ENCODE results near the gene CNTN4.

Gene CNTN4

GRCh38 chr3:2266606-2267005, 167.9 kb downstream of the CNTN4 start:
- H3K27me3 ChIP-seq (ENCODE audit: control insufficient read depth in 3 of 3, insufficient read depth in 3 of 3, low read depth in 1 of 3, low read length in 3 of 3), result no peaks in the 10 kb centered on the region
- no peak overlapping the region for H3K4me2 ChIP-seq (ENCODE audit: insufficient read depth, low read length, poor library complexity, severe bottlenecking)
- H3K4ac ChIP-seq (ENCODE audit: low read length), result no peak overlapping the region
- H3K18ac ChIP-seq (ENCODE audit: low read length), result no peak overlapping the region
- no peak overlapping the region for H2AFZ ChIP-seq (ENCODE audit: low read length)
- H3K9ac ChIP-seq (ENCODE audit: low read depth, low read length, poor library complexity), result no peak overlapping the region
- no peak overlapping the region for H3K27ac ChIP-seq (replicated peaks; ENCODE audit: low read length)
- H3K14ac ChIP-seq (ENCODE audit: low read length), result no peak overlapping the region
- H3K36me3 ChIP-seq (replicated peaks in 1 of 2; ENCODE audit: control insufficient read depth in 2 of 2, insufficient read depth in 2 of 2, low read length in 2 of 2), result no peaks in the 10 kb centered on the region
- H3K79me1 ChIP-seq (ENCODE audit: low read depth, low read length), result no peaks in the 10 kb centered on the region
- no peak overlapping the region for H3K4me3 ChIP-seq (ENCODE audit: low read length in 2 of 2)
- H3K4me1 ChIP-seq (ENCODE audit: control insufficient read depth in 2 of 2, insufficient read depth in 1 of 2, low read depth in 1 of 2, low read length in 2 of 2), result no peaks in the 10 kb centered on the region
- no CpG with 5 or more reads among the region's 1 CpG for WGBS, 2 donors (ENCODE audit: extremely low coverage in 2 of 2, insufficient read length in 2 of 2, insufficient replicate concordance in 1 of 2)
- no peak overlapping the region for H3K23ac ChIP-seq (ENCODE audit: low read depth, low read length, poor library complexity)
- no peak overlapping the region for H2BK15ac ChIP-seq (ENCODE audit: low read length)
- no peak overlapping the region for H2BK12ac ChIP-seq (ENCODE audit: low read length)
- H4K8ac ChIP-seq (ENCODE audit: low read depth, low read length), result no peak overlapping the region
- H2BK5ac ChIP-seq (ENCODE audit: low read length), result no peak overlapping the region
- no peak overlapping the region for H4K91ac ChIP-seq (ENCODE audit: low read depth, low read length, poor library complexity)
- DNase-seq (ENCODE audit: low spot score), result no peak
- H2AK5ac ChIP-seq (ENCODE audit: low read depth, low read length), result no peak overlapping the region
- H3K9me3 ChIP-seq (replicated peaks in 1 of 2; ENCODE audit: control insufficient read depth in 2 of 2, insufficient read depth in 1 of 2, low read depth in 1 of 2, low read length in 2 of 2), result no peaks in the 10 kb centered on the region
- H2BK120ac ChIP-seq (ENCODE audit: low read depth, low read length), result no peak overlapping the region

- H3K4ac ChIP-seq (ENCODE audit: low read length), result no peak overlapping the region
- H4K91ac ChIP-seq (ENCODE audit: low read depth, low read length, poor library complexity), result no peak overlapping the region
- no peak overlapping the region for H3K9ac ChIP-seq (ENCODE audit: low read depth, low read length, poor library complexity)
- WGBS, 2 donors (ENCODE audit: extremely low coverage in 2 of 2, insufficient read length in 2 of 2, insufficient replicate concordance in 1 of 2), result no CpG with 5 or more reads among the region's 3 CpGs
- H3K4me1 ChIP-seq (ENCODE audit: control insufficient read depth in 2 of 2, insufficient read depth in 1 of 2, low read depth in 1 of 2, low read length in 2 of 2), result no peaks in the 10 kb centered on the region
- no peaks in the 10 kb centered on the region for H3K27me3 ChIP-seq (ENCODE audit: control insufficient read depth in 3 of 3, insufficient read depth in 3 of 3, low read depth in 1 of 3, low read length in 3 of 3)
- DNase-seq (ENCODE audit: low spot score), result no peak
- H3K18ac ChIP-seq (ENCODE audit: low read length), result no peak overlapping the region
- H3K23ac ChIP-seq (ENCODE audit: low read depth, low read length, poor library complexity), result no peak overlapping the region
- no peaks in the 10 kb centered on the region for H3K9me3 ChIP-seq (replicated peaks in 1 of 2; ENCODE audit: control insufficient read depth in 2 of 2, insufficient read depth in 1 of 2, low read depth in 1 of 2, low read length in 2 of 2)
- no peak overlapping the region for H2BK15ac ChIP-seq (ENCODE audit: low read length)
- H2BK120ac ChIP-seq (ENCODE audit: low read depth, low read length), result no peak overlapping the region
- no peaks in the 10 kb centered on the region for H3K36me3 ChIP-seq (replicated peaks in 1 of 2; ENCODE audit: control insufficient read depth in 2 of 2, insufficient read depth in 2 of 2, low read length in 2 of 2)
- H2AK5ac ChIP-seq (ENCODE audit: low read depth, low read length), result no peak overlapping the region
- no peaks in the 10 kb centered on the region for H3K79me1 ChIP-seq (ENCODE audit: low read depth, low read length)
- no peak overlapping the region for H4K8ac ChIP-seq (ENCODE audit: low read depth, low read length)
- no peak overlapping the region for H2BK5ac ChIP-seq (ENCODE audit: low read length)
- H3K27ac ChIP-seq (replicated peaks; ENCODE audit: low read length), result no peak overlapping the region
- no peak overlapping the region for H3K14ac ChIP-seq (ENCODE audit: low read length)
- H2AFZ ChIP-seq (ENCODE audit: low read length), result no peak overlapping the region
- H2BK12ac ChIP-seq (ENCODE audit: low read length), result no peak overlapping the region
- H3K4me3 ChIP-seq (ENCODE audit: low read length in 2 of 2), result no peak overlapping the region
- H3K4me2 ChIP-seq (ENCODE audit: insufficient read depth, low read length, poor library complexity, severe bottlenecking), result no peak overlapping the region
These were observed 170.1 kb downstream of the CNTN4 start for GRCh38 chr3:2268779-2269178.

GRCh38 chr3:2274526-2274925, 175.9 kb downstream of the CNTN4 start:
- H3K9me3 ChIP-seq (replicated peaks in 1 of 2; ENCODE audit: control insufficient read depth in 2 of 2, insufficient read depth in 1 of 2, low read depth in 1 of 2, low read length in 2 of 2), result no peaks in the 10 kb centered on the region
- no peaks in the 10 kb centered on the region for H3K79me1 ChIP-seq (ENCODE audit: low read depth, low read length)
- no peak overlapping the region for H2BK5ac ChIP-seq (ENCODE audit: low read length)
- no peak overlapping the region for H3K14ac ChIP-seq (ENCODE audit: low read length)
- no peak overlapping the region for H2AK5ac ChIP-seq (ENCODE audit: low read depth, low read length)
- no peak for DNase-seq (ENCODE audit: low spot score)
- H3K36me3 ChIP-seq (replicated peaks in 1 of 2; ENCODE audit: control insufficient read depth in 2 of 2, insufficient read depth in 2 of 2, low read length in 2 of 2), result no peaks in the 10 kb centered on the region
- H4K8ac ChIP-seq (ENCODE audit: low read depth, low read length), result no peak overlapping the region
- H3K18ac ChIP-seq (ENCODE audit: low read length), result no peak overlapping the region
- H3K4ac ChIP-seq (ENCODE audit: low read length), result no peak overlapping the region
- H2AFZ ChIP-seq (ENCODE audit: low read length), result no peak overlapping the region
- H3K4me1 ChIP-seq (ENCODE audit: control insufficient read depth in 2 of 2, insufficient read depth in 1 of 2, low read depth in 1 of 2, low read length in 2 of 2), result no peaks in the 10 kb centered on the region
- H3K4me2 ChIP-seq (ENCODE audit: insufficient read depth, low read length, poor library complexity, severe bottlenecking), result no peak overlapping the region
- no peak overlapping the region for H3K9ac ChIP-seq (ENCODE audit: low read depth, low read length, poor library complexity)
- WGBS, 2 donors (ENCODE audit: extremely low coverage in 2 of 2, insufficient read length in 2 of 2, insufficient replicate concordance in 1 of 2), result no CpG with 5 or more reads among the region's 1 CpG
- H2BK15ac ChIP-seq (ENCODE audit: low read length), result no peak overlapping the region
- H2BK120ac ChIP-seq (ENCODE audit: low read depth, low read length), result no peak overlapping the region
- H3K27ac ChIP-seq (replicated peaks; ENCODE audit: low read length), result no peak overlapping the region
- no peak overlapping the region for H2BK12ac ChIP-seq (ENCODE audit: low read length)
- H3K23ac ChIP-seq (ENCODE audit: low read depth, low read length, poor library complexity), result no peak overlapping the region
- no peaks in the 10 kb centered on the region for H3K27me3 ChIP-seq (ENCODE audit: control insufficient read depth in 3 of 3, insufficient read depth in 3 of 3, low read depth in 1 of 3, low read length in 3 of 3)
- no peak overlapping the region for H4K91ac ChIP-seq (ENCODE audit: low read depth, low read length, poor library complexity)
- H3K4me3 ChIP-seq (ENCODE audit: low read length in 2 of 2), result no peak overlapping the region

- H3K27ac ChIP-seq (replicated peaks; ENCODE audit: low read length), result no peak overlapping the region
- H4K8ac ChIP-seq (ENCODE audit: low read depth, low read length), result no peak overlapping the region
- no peak for DNase-seq (ENCODE audit: low spot score)
- H3K9ac ChIP-seq (ENCODE audit: low read depth, low read length, poor library complexity), result no peak overlapping the region
- no peak overlapping the region for H3K4me3 ChIP-seq (ENCODE audit: low read length in 2 of 2)
- H3K4me1 ChIP-seq (ENCODE audit: control insufficient read depth in 2 of 2, insufficient read depth in 1 of 2, low read depth in 1 of 2, low read length in 2 of 2), result no peaks in the 10 kb centered on the region
- H3K4me2 ChIP-seq (ENCODE audit: insufficient read depth, low read length, poor library complexity, severe bottlenecking), result no peak overlapping the region
- no peaks in the 10 kb centered on the region for H3K36me3 ChIP-seq (replicated peaks in 1 of 2; ENCODE audit: control insufficient read depth in 2 of 2, insufficient read depth in 2 of 2, low read length in 2 of 2)
- H3K79me1 ChIP-seq (ENCODE audit: low read depth, low read length), result no peaks in the 10 kb centered on the region
- no peaks in the 10 kb centered on the region for H3K27me3 ChIP-seq (ENCODE audit: control insufficient read depth in 3 of 3, insufficient read depth in 3 of 3, low read depth in 1 of 3, low read length in 3 of 3)
- H3K18ac ChIP-seq (ENCODE audit: low read length), result no peak overlapping the region
- H2BK5ac ChIP-seq (ENCODE audit: low read length), result no peak overlapping the region
- no peak overlapping the region for H3K14ac ChIP-seq (ENCODE audit: low read length)
- H4K91ac ChIP-seq (ENCODE audit: low read depth, low read length, poor library complexity), result no peak overlapping the region
- H3K23ac ChIP-seq (ENCODE audit: low read depth, low read length, poor library complexity), result no peak overlapping the region
- no peak overlapping the region for H2AK5ac ChIP-seq (ENCODE audit: low read depth, low read length)
- no peak overlapping the region for H2BK120ac ChIP-seq (ENCODE audit: low read depth, low read length)
- no peak overlapping the region for H2BK12ac ChIP-seq (ENCODE audit: low read length)
- no peak overlapping the region for H2AFZ ChIP-seq (ENCODE audit: low read length)
- no peak overlapping the region for H3K4ac ChIP-seq (ENCODE audit: low read length)
- H2BK15ac ChIP-seq (ENCODE audit: low read length), result no peak overlapping the region
- no peaks in the 10 kb centered on the region for H3K9me3 ChIP-seq (replicated peaks in 1 of 2; ENCODE audit: control insufficient read depth in 2 of 2, insufficient read depth in 1 of 2, low read depth in 1 of 2, low read length in 2 of 2)
These were observed 185.2 kb downstream of the CNTN4 start for GRCh38 chr3:2283818-2284217.

All from neuronal stem cell (in vitro differentiated cells).